A673 (cell line): ENCODE measurements around the gene MAP10.

ENCODE experiments used
- EZH2 ChIP-seq: fragments of 200-600 bp; sonication (generic); IDR thresholded peaks from 2 replicates; pipeline ENCODE4 v1.6.1; 2017; ENCODE audit warnings: borderline replicate concordance, low read depth, mild to moderate bottlenecking, mixed read lengths, antibody characterized with exemption, low read length; ENCODE audit not compliant: poor library complexity, severe bottlenecking
- TF ChIP-seq, protein P1 (sequence below): fragments of 300-800, 200-600 bp; sonication (generic); conservative IDR thresholded peaks from 2 replicates; pipeline ENCODE4 v1.5.1; 2017; ENCODE audit warnings: low read depth, mild to moderate bottlenecking, antibody characterized with exemption, low read length, moderate library complexity, mixed read lengths

DNA sequence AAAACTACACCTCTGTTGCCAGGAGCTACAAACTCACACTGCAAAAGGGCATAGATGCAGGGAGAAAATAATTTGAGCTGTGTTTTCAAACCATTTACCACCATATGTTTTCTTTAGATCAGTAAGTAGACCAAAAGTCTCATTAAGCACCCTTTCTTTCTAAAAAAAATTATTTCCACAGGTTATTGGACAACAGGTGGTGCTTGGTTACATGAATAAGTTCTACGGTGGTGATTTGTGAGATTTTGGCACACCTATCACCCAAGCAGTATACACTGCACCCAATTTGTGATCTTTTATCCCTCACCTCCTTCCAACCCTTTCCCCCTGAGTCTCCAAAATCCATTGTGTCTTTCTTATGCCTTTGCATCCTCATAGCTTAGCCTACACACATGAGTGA is 21.1 kb downstream of the MAP10 start:
- TF ChIP-seq, protein P1, sequence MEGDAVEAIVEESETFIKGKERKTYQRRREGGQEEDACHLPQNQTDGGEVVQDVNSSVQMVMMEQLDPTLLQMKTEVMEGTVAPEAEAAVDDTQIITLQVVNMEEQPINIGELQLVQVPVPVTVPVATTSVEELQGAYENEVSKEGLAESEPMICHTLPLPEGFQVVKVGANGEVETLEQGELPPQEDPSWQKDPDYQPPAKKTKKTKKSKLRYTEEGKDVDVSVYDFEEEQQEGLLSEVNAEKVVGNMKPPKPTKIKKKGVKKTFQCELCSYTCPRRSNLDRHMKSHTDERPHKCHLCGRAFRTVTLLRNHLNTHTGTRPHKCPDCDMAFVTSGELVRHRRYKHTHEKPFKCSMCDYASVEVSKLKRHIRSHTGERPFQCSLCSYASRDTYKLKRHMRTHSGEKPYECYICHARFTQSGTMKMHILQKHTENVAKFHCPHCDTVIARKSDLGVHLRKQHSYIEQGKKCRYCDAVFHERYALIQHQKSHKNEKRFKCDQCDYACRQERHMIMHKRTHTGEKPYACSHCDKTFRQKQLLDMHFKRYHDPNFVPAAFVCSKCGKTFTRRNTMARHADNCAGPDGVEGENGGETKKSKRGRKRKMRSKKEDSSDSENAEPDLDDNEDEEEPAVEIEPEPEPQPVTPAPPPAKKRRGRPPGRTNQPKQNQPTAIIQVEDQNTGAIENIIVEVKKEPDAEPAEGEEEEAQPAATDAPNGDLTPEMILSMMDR = no peak
- no peak for TF ChIP-seq EZH2
